Loucy (cell line): ENCODE data around the gene DERA.

Source experiments
- H2AFZ ChIP-seq: fragments of 200-600 bp; sonication (generic); 2 replicates; pipeline ENCODE4 v1.6.0; 2016; ENCODE audit warnings: antibody characterized with exemption, mild to moderate bottlenecking, low read length, moderate library complexity
- H3F3A ChIP-seq: fragments of 200-600 bp; 2 replicates; pipeline ENCODE4 v1.6.0; 2016; ENCODE audit warnings: antibody characterized with exemption, low read depth, mild to moderate bottlenecking
- H3K27me3 ChIP-seq: fragments of 200-600 bp; sonication (generic); 2 replicates; pipeline ENCODE4 v1.6.1; 2014; ENCODE audit warnings: low read length, mild to moderate bottlenecking; ENCODE audit not compliant: insufficient read depth, poor library complexity, severe bottlenecking
- H3K36me3 ChIP-seq: fragments of 200-600 bp; sonication (generic); 2 replicates; pipeline ENCODE4 v1.6.1; 2016; ENCODE audit warnings: low read length; ENCODE audit not compliant: insufficient read depth
- H3K4me1 ChIP-seq: fragments of 200-600 bp; sonication (generic); 2 replicates; pipeline ENCODE4 v1.5.1; 2014; ENCODE audit warnings: low read length, mild to moderate bottlenecking; ENCODE audit not compliant: insufficient read depth, poor library complexity, severe bottlenecking
- H3K4me2 ChIP-seq: fragments of 200-600 bp; sonication (generic); 2 replicates; pipeline ENCODE4 v1.6.0; 2014; ENCODE audit warnings: antibody characterized with exemption, low read length, low read depth, mild to moderate bottlenecking; ENCODE audit not compliant: poor library complexity, severe bottlenecking
- H3K4me3 ChIP-seq: fragments of 200-600 bp; sonication (generic); 2 replicates; pipeline ENCODE4 v1.5.1; 2014; ENCODE audit warnings: low read length, mild to moderate bottlenecking, mixed read lengths; ENCODE audit not compliant: poor library complexity, severe bottlenecking
- H3K79me2 ChIP-seq: fragments of 200-600 bp; sonication (generic); 2 replicates; pipeline ENCODE4 v1.6.1; 2014; ENCODE audit warnings: low read length; ENCODE audit not compliant: insufficient read depth
- H3K9ac ChIP-seq: fragments of 200-600 bp; sonication (generic); 2 replicates; pipeline ENCODE4 v1.6.0; 2014; ENCODE audit warnings: mild to moderate bottlenecking, low read depth, low read length, moderate library complexity; ENCODE audit not compliant: poor library complexity, severe bottlenecking
- H3K9me2 ChIP-seq: fragments of 200-600 bp; sonication (generic); replicated peaks from 2 replicates; pipeline ENCODE4 v1.6.1; 2016; ENCODE audit warnings: low read depth, low read length, mixed read lengths
- H3K9me3 ChIP-seq: fragments of 200-600 bp; sonication (generic); 2 replicates; pipeline ENCODE4 v1.6.1; 2014; ENCODE audit warnings: mild to moderate bottlenecking, antibody characterized with exemption, low read length, low read depth; ENCODE audit not compliant: insufficient read depth
- H4K20me1 ChIP-seq: fragments of 200-600 bp; sonication (generic); 2 replicates; pipeline ENCODE4 v1.6.0; 2014; ENCODE audit warnings: antibody characterized with exemption, low read length, mild to moderate bottlenecking; ENCODE audit not compliant: insufficient read depth, poor library complexity, severe bottlenecking
- CTCF ChIP-seq: fragments of 200-600 bp; sonication (generic); conservative IDR thresholded peaks from 2 replicates; pipeline ENCODE4 v1.5.1; 2014; ENCODE audit warnings: mild to moderate bottlenecking, antibody characterized with exemption, low read length
- EZH2phosphoT487 ChIP-seq: fragments of 200-600 bp; IDR thresholded peaks from 2 replicates; pipeline ENCODE4 v1.6.1; 2018; ENCODE audit warnings: antibody characterized with exemption, mild to moderate bottlenecking, moderate library complexity, borderline replicate concordance

DERA gene

GRCh38 chr12:15936751-15937150 is 25.6 kb downstream of the DERA start:
- Histone ChIP-seq H4K20me1 (no peaks in the 10 kb centered on the region), H3K4me3 (no peak overlapping the region), H3K27me3 (no peaks in the 10 kb centered on the region), H3K79me2 (no peaks in the 10 kb centered on the region; the same call in 1 of the 2 replicates), H2AFZ (no peak overlapping the region), H3K4me2 (no peak overlapping the region), H3K9me3 (no peaks in the 10 kb centered on the region), H3K9me2 (no peaks in the 10 kb centered on the region), H3K9ac (no peak overlapping the region), H3F3A (no peaks in the 10 kb centered on the region), H3K36me3 (no peaks in the 10 kb centered on the region), H3K4me1 (no peaks in the 10 kb centered on the region)
- TF ChIP-seq EZH2phosphoT487 (no peak), CTCF (no peak)

GRCh38 chr12:15937902-15938301 is 26.8 kb downstream of the DERA start:
- no peaks in the 10 kb centered on the region for H3K9me2 ChIP-seq
- H3K4me2 ChIP-seq, result no peak overlapping the region
- H4K20me1 ChIP-seq, result no peaks in the 10 kb centered on the region
- H3K27me3 ChIP-seq, result no peaks in the 10 kb centered on the region
- no peak overlapping the region for H2AFZ ChIP-seq
- H3K9ac ChIP-seq, result no peak overlapping the region
- no peaks in the 10 kb centered on the region for H3K36me3 ChIP-seq
- H3K4me1 ChIP-seq, result no peaks in the 10 kb centered on the region
- H3K4me3 ChIP-seq, result no peak overlapping the region
- H3K79me2 ChIP-seq, result no peaks in the 10 kb centered on the region; the same call in 1 of the 2 replicates
- H3F3A ChIP-seq, result no peaks in the 10 kb centered on the region
- no peaks in the 10 kb centered on the region for H3K9me3 ChIP-seq
- TF ChIP-seq CTCF, result no peak
- TF ChIP-seq EZH2phosphoT487, result no peak

- no peak overlapping the region for H3K9ac ChIP-seq
- no peak overlapping the region for H2AFZ ChIP-seq
- H3K36me3 ChIP-seq, result no peaks in the 10 kb centered on the region
- no peaks in the 10 kb centered on the region for H3K9me3 ChIP-seq
- H3K9me2 ChIP-seq, result no peaks in the 10 kb centered on the region
- no peak overlapping the region for H3K4me2 ChIP-seq
- no peaks in the 10 kb centered on the region; the same call in 1 of the 2 replicates for H3K79me2 ChIP-seq
- no peaks in the 10 kb centered on the region for H3K4me1 ChIP-seq
- no peaks in the 10 kb centered on the region for H3F3A ChIP-seq
- H4K20me1 ChIP-seq, result no peaks in the 10 kb centered on the region
- TF ChIP-seq CTCF, result no peak
- TF ChIP-seq EZH2phosphoT487, result no peak
- no peaks in the 10 kb centered on the region for H3K27me3 ChIP-seq
- H3K4me3 ChIP-seq, result no peak overlapping the region
These were observed 28.0 kb downstream of the DERA start for GRCh38 chr12:15939111-15939510.
